H9 (cell line): ENCODE measurements around the gene PIAS1. TPM values are rescaled to one million over a fixed set of nuclear protein-coding genes. Genes with fewer than 3 reads are reported as not detected.
"Not testable (repeated sequence)": the region's sequence is repeated elsewhere in the genome, so short reads cannot be mapped to it uniquely, and the experiment has no call there.

ENCODE experiments used
- DNase-seq: peaks from one replicate; pipeline ENCODE4 v3.0.0-alpha.2; 2017
- H2AFZ ChIP-seq: one replicate; pipeline ENCODE4 v1.6.1; 2013; ENCODE audit warnings: mild to moderate bottlenecking, low read length, control low read depth, moderate library complexity
- H2AK5ac ChIP-seq: 2 replicates; pipeline ENCODE4 v1.6.1; 2013; ENCODE audit warnings: low read length, control low read depth, mixed read lengths; ENCODE audit not compliant: insufficient read length
- H2BK120ac ChIP-seq: one replicate; pipeline ENCODE4 v1.6.1; 2013; ENCODE audit warnings: low read depth, mild to moderate bottlenecking, low read length, control low read depth, inconsistent platforms; ENCODE audit not compliant: poor library complexity, severe bottlenecking
- H2BK12ac ChIP-seq: 2 replicates; pipeline ENCODE4 v1.6.1; 2013; ENCODE audit warnings: low read length, control low read depth, mixed read lengths, low read depth; ENCODE audit not compliant: insufficient read length
- H2BK15ac ChIP-seq: 2 replicates; pipeline ENCODE4 v1.6.1; 2013; ENCODE audit warnings: low read depth, low read length, control low read depth
- H2BK20ac ChIP-seq: one replicate; pipeline ENCODE4 v1.6.1; 2013; ENCODE audit warnings: low read depth, mild to moderate bottlenecking, low read length, control low read depth, inconsistent platforms; ENCODE audit not compliant: poor library complexity, severe bottlenecking
- H2BK5ac ChIP-seq: 2 replicates; pipeline ENCODE4 v1.6.1; 2013; ENCODE audit warnings: low read length, control low read depth, mixed read lengths; ENCODE audit not compliant: insufficient read length
- H3K14ac ChIP-seq: 2 replicates; pipeline ENCODE4 v1.6.1; 2013; ENCODE audit warnings: low read length, control low read depth; ENCODE audit not compliant: insufficient read depth
- H3K18ac ChIP-seq: 2 replicates; pipeline ENCODE4 v1.6.1; 2013; ENCODE audit warnings: low read depth, mild to moderate bottlenecking, mixed read lengths, low read length, control low read depth; ENCODE audit not compliant: insufficient read length
- H3K23ac ChIP-seq: 2 replicates; pipeline ENCODE4 v1.6.1; 2013; ENCODE audit warnings: low read length, control low read depth, mixed read lengths, low read depth; ENCODE audit not compliant: insufficient read length
- H3K23me2 ChIP-seq: 2 replicates; pipeline ENCODE4 v1.6.1; 2013; ENCODE audit warnings: low read depth, mild to moderate bottlenecking, mixed read lengths, low read length, control low read depth; ENCODE audit not compliant: insufficient read length, poor library complexity, severe bottlenecking
- H3K27ac ChIP-seq: 2 replicates; pipeline ENCODE4 v1.5.1; 2013; ENCODE audit warnings: low read length, control low read depth, mixed read lengths, low read depth; ENCODE audit not compliant: insufficient read length
- H3K27me3 ChIP-seq: 2 replicates; pipeline ENCODE4 v1.6.1; 2013; ENCODE audit warnings: low read length, control low read depth, inconsistent platforms; ENCODE audit not compliant: insufficient read depth
- H3K4ac ChIP-seq: 2 replicates; pipeline ENCODE4 v1.6.1; 2013; ENCODE audit warnings: low read depth, mild to moderate bottlenecking, control low read depth, inconsistent platforms, low read length, moderate library complexity
- H3K4me1 ChIP-seq: 2 replicates; pipeline ENCODE4 v1.6.1; 2013; ENCODE audit warnings: low read length, control low read depth, inconsistent platforms; ENCODE audit not compliant: insufficient read depth
- H3K4me2 ChIP-seq: 2 replicates; pipeline ENCODE4 v1.6.1; 2013; ENCODE audit warnings: low read length, control low read depth, mixed read lengths; ENCODE audit not compliant: insufficient read length, insufficient read depth
- H3K56ac ChIP-seq: 2 replicates; pipeline ENCODE4 v1.6.1; 2013; ENCODE audit warnings: low read depth, mild to moderate bottlenecking, mixed read lengths, low read length, control low read depth; ENCODE audit not compliant: insufficient read length
- H3K79me1 ChIP-seq: 2 replicates; pipeline ENCODE4 v1.6.1; 2013; ENCODE audit warnings: low read depth, mild to moderate bottlenecking, moderate library complexity, low read length, control low read depth, inconsistent platforms; ENCODE audit not compliant: insufficient read depth, poor library complexity, severe bottlenecking
- H3K79me2 ChIP-seq: 2 replicates; pipeline ENCODE4 v1.6.1; 2013; ENCODE audit warnings: low read length, control low read depth, inconsistent platforms; ENCODE audit not compliant: insufficient read depth
- H3K9ac ChIP-seq: 2 replicates; pipeline ENCODE4 v1.6.1; 2013; ENCODE audit warnings: low read length, control low read depth, mixed read lengths; ENCODE audit not compliant: insufficient read length; ENCODE audit errors: extremely low read depth
- H3K9me3 ChIP-seq: one replicate; pipeline ENCODE4 v1.6.1; 2013; ENCODE audit warnings: low read depth, low read length, inconsistent platforms; ENCODE audit not compliant: control insufficient read depth
- H3T11ph ChIP-seq: one replicate; pipeline ENCODE4 v1.6.1; 2013; ENCODE audit warnings: mild to moderate bottlenecking, low read length, control low read depth, inconsistent platforms
- H4K20me1 ChIP-seq: one replicate; pipeline ENCODE4 v1.6.1; 2013; ENCODE audit not compliant: control insufficient read depth, insufficient read length, insufficient read depth
- H4K5ac ChIP-seq: 2 replicates; pipeline ENCODE4 v1.6.1; 2013; ENCODE audit warnings: low read depth, mild to moderate bottlenecking, mixed read lengths, low read length, control low read depth; ENCODE audit not compliant: insufficient read length
- H4K8ac ChIP-seq: replicated peaks from 2 replicates; pipeline ENCODE4 v1.6.1; 2013; ENCODE audit warnings: low read length, control low read depth, mixed read lengths, low read depth; ENCODE audit not compliant: insufficient read length
- H4K91ac ChIP-seq: 2 replicates; pipeline ENCODE4 v1.6.1; 2013; ENCODE audit warnings: low read depth, mild to moderate bottlenecking, moderate library complexity, mixed read lengths, low read length, control low read depth; ENCODE audit not compliant: insufficient read length
- H3K27ac Mint-ChIP-seq, 3 experiments: 2 replicates in 2 of 3; 3 replicates in 1 of 3; pipeline ENCODE4 v1.8.0; 2020 to 2021; ENCODE audit warnings: mixed read lengths in 3 of 3, mild to moderate bottlenecking in 1 of 3, moderate library complexity in 1 of 3
- H3K27me3 Mint-ChIP-seq: 2 replicates; pipeline ENCODE4 v1.8.0; 2021; ENCODE audit warnings: low read depth, mild to moderate bottlenecking, moderate library complexity, mixed read lengths
- H3K36me3 Mint-ChIP-seq, 3 experiments: 2 replicates in 2 of 3; 3 replicates in 1 of 3; pipeline ENCODE4 v1.8.0; 2020 to 2021; ENCODE audit warnings: low read depth in 3 of 3, mixed read lengths in 3 of 3; ENCODE audit not compliant: insufficient read depth in 1 of 3
- H3K4me1 Mint-ChIP-seq, 2 experiments: 2 replicates each; pipeline ENCODE4 v1.8.0; 2020; ENCODE audit warnings: mixed read lengths in 2 of 2
- H3K4me3 Mint-ChIP-seq, 2 experiments: 2 replicates in 1 of 2; 3 replicates in 1 of 2; pipeline ENCODE4 v1.8.0; 2020 to 2021; ENCODE audit warnings: mild to moderate bottlenecking in 2 of 2, mixed read lengths in 2 of 2, moderate library complexity in 1 of 2
- H3K9me3 Mint-ChIP-seq, 2 experiments: 2 replicates in 1 of 2; 3 replicates in 1 of 2; pipeline ENCODE4 v1.8.0; 2020; ENCODE audit warnings: mild to moderate bottlenecking in 2 of 2, mixed read lengths in 2 of 2, moderate library complexity in 1 of 2
- CTCF ChIP-seq: fragments of 200-600 bp; sonication (generic); conservative IDR thresholded peaks from 3 replicates; pipeline ENCODE4 v1.8.0; 2021; ENCODE audit warnings: antibody characterized with exemption, mild to moderate bottlenecking
- WGBS: extraction: QIAGEN DNeasy Blood & Tissue Kit; methylation state at CpG from one replicate; pipeline ENCODE4 v1.1.7; 2013; ENCODE audit warnings: missing lambda C conversion rate, low lambda C conversion rate, mixed read lengths; ENCODE audit not compliant: insufficient read length; ENCODE audit errors: extremely low coverage; 5-methylcytosine and 5-hydroxymethylcytosine counted together
- total RNA-seq: library from RNA; stranded (reverse); gene quantifications from 2 replicates; pipeline ENCODE4 v1.2.1, GENCODE V29; 2021

The PIAS1 gene
- total RNA-seq, 1 experiment from 2014 or later: 31.1 TPM

DNA sequence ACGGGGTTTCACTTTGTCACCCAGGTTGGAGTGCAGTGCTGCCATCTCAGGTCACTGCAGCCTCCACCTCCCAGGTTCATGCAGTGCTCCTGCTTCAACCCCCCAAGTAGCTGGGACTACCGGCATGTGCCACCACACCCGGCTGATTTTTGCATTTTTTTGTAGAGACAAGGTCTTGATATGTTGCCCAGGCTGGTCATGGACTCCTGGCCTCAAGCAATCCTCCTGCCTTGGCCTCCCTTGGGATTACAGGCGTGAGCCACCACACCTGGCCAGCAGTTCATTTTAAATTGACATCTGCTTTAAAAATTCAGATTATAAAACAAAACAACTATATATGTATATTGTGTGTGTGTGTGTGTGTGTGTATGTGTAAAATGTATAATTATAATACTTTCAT, 112.7 kb downstream of the PIAS1 start:
- Histone ChIP-seq H3K9ac (no peak overlapping the region), H2BK20ac (no peak overlapping the region), H4K20me1 (no peaks in the 10 kb centered on the region), H3K18ac (no peak overlapping the region), H4K5ac (no peak overlapping the region), H3K23me2 (no peaks in the 10 kb centered on the region), H2BK15ac (no peak overlapping the region), H2BK12ac (no peak overlapping the region), H3K56ac (no peak overlapping the region), H2BK120ac (no peak overlapping the region), H3K4me1 (no peaks in the 10 kb centered on the region), H3K14ac (no peak overlapping the region), H3K4me2 (no peak overlapping the region), H3K9me3 (no peaks in the 10 kb centered on the region), H2AFZ (no peak overlapping the region), H2BK5ac (no peak overlapping the region), H4K8ac (no peak overlapping the region), H3K79me2 (no peaks in the 10 kb centered on the region; the same call in 1 of the 2 replicates), H4K91ac (no peak overlapping the region), H3K27ac (no peak overlapping the region), H3K4ac (no peak overlapping the region), H3K23ac (no peak overlapping the region), H3K27me3 (no peaks in the 10 kb centered on the region), H2AK5ac (no peak overlapping the region), H3K79me1 (no peaks in the 10 kb centered on the region), H3T11ph (no peak overlapping the region)
- H3K9me3 Mint-ChIP-seq: no peaks in the 10 kb centered on the region
- no peaks in the 10 kb centered on the region for H3K27me3 Mint-ChIP-seq
- H3K4me1 Mint-ChIP-seq: no peaks in the 10 kb centered on the region
- no peak overlapping the region for H3K4me3 Mint-ChIP-seq
- H3K36me3 Mint-ChIP-seq: peaks cover 3 to 16% (median 12%) of the 10 kb centered on the region in 3 experiments; a peak in 6 of 7 replicates
- no peak for TF ChIP-seq CTCF
- no peak overlapping the region for H3K27ac Mint-ChIP-seq
- no peak for DNase-seq
- no CpG with 5 or more reads among the region's 4 CpGs for WGBS

- H4K91ac ChIP-seq, H3K4me3 Mint-ChIP-seq, H3K4ac ChIP-seq, H4K5ac ChIP-seq, H2AK5ac ChIP-seq, H3K27me3 ChIP-seq, H3K27ac ChIP-seq, H3K9me3 Mint-ChIP-seq, H3K9ac ChIP-seq, H3K23ac ChIP-seq, H3K23me2 ChIP-seq, H2BK15ac ChIP-seq, H2BK5ac ChIP-seq, H3K4me2 ChIP-seq, H3K14ac ChIP-seq, H2BK20ac ChIP-seq, H2BK12ac ChIP-seq, H2AFZ ChIP-seq, H3K9me3 ChIP-seq, H3K18ac ChIP-seq, H3K79me1 ChIP-seq, H4K8ac ChIP-seq, H3K56ac ChIP-seq, H3K27me3 Mint-ChIP-seq, H3T11ph ChIP-seq, H4K20me1 ChIP-seq, H3K4me1 Mint-ChIP-seq, DNase-seq, H3K4me1 ChIP-seq, H3K27ac Mint-ChIP-seq, H3K79me2 ChIP-seq, H2BK120ac ChIP-seq: not testable (repeated sequence)
- no CpG with 5 or more reads among the region's 2 CpGs for WGBS
- H3K36me3 Mint-ChIP-seq: peaks cover 2 to 16% (median 13%) of the 10 kb centered on the region in 3 experiments; a peak in 5 of 7 replicates
Observed at GRCh38 chr15:68172037-68172436, 117.9 kb downstream of the PIAS1 start.
